WI38 (cell line): Measurements from ENCODE around the gene CLBA1.

ENCODE experiments used
- H3K4me3 ChIP-seq: 2 replicates; pipeline ENCODE4 v1.5.1; 2011; ENCODE audit warnings: low read depth, mild to moderate bottlenecking, control low read depth, low read length
- TF ChIP-seq, protein P1 (sequence below): IDR thresholded peaks from 2 replicates; pipeline ENCODE4 v1.5.1; 2012; ENCODE audit warnings: low read depth, mild to moderate bottlenecking, control low read depth, low read length

Gene CLBA1

GRCh38 chr14:104955396-104955770 lies 30.2 kb upstream of the CLBA1 start:
- no peak overlapping the region for H3K4me3 ChIP-seq
- TF ChIP-seq, protein P1, sequence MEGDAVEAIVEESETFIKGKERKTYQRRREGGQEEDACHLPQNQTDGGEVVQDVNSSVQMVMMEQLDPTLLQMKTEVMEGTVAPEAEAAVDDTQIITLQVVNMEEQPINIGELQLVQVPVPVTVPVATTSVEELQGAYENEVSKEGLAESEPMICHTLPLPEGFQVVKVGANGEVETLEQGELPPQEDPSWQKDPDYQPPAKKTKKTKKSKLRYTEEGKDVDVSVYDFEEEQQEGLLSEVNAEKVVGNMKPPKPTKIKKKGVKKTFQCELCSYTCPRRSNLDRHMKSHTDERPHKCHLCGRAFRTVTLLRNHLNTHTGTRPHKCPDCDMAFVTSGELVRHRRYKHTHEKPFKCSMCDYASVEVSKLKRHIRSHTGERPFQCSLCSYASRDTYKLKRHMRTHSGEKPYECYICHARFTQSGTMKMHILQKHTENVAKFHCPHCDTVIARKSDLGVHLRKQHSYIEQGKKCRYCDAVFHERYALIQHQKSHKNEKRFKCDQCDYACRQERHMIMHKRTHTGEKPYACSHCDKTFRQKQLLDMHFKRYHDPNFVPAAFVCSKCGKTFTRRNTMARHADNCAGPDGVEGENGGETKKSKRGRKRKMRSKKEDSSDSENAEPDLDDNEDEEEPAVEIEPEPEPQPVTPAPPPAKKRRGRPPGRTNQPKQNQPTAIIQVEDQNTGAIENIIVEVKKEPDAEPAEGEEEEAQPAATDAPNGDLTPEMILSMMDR = no peak

GRCh38 chr14:104956290-104956890 lies 29.2 kb upstream of the CLBA1 start:
- H3K4me3 ChIP-seq = no peak overlapping the region
- TF ChIP-seq, protein P1 = no peak

DNA sequence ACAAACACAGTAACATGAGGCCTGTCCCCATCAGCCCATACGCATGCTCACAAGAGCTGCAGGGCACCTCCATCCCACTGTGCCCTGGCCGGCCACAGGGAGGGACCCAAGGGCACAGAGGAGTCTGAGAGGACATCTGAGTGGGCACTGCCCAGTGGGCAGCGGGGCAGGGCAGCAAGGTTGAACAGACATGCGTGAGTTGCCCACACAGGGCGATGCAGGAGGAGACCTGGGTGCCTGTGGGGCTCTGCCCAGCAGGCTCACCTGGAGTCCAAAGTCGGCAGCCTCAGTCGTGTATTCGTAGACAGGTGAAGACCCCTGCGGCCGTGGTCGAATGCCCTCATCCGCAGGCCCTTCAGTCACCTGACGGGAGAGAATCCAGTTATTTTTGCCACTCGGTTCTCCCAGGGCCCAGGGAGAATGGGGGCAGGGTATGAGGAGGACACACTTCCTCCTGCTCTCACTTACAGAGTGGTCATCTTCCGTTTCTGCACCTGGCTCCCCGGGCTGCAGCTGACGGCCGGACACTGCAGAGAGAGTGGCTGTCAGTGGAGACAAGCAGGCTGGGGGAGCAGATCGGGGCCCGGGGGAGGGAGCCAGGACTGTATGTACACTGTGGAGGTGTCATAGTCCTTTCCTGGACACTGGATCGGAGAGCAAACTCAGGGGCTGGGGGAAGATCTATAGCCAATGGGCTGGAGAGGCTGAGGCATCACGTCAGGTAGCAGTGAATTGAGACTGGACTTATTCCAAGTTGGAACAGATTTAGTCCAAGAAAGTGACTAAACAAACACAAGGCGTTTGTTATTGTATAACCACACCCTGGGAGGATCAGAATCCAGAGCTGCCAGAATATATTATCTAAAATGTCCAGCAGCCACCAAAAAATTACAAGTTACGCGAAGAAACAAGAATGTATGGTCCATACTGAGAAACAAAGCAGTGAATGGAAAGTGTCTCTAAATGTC lies 28.2 kb upstream of the CLBA1 start:
- no peak overlapping the region for H3K4me3 ChIP-seq
- TF ChIP-seq, protein P1 = no peak

- no peak overlapping the region for H3K4me3 ChIP-seq
- TF ChIP-seq, protein P1 = no peak
Observed at GRCh38 chr14:104964546-104964945, 21.0 kb upstream of the CLBA1 start.

- TF ChIP-seq, protein P1 = no peak
Observed at GRCh38 chr14:104965561-104966231, 19.9 kb upstream of the CLBA1 start.

GRCh38 chr14:104966261-104966865 lies 19.2 kb upstream of the CLBA1 start:
- H3K4me3 ChIP-seq = no peak overlapping the region
- TF ChIP-seq, protein P1 = no peak

More at GRCh38 chr14:104965561-104966231, 19.9 kb upstream of the CLBA1 start:
- no peak overlapping the region for H3K4me3 ChIP-seq
